GM18511 (cell line): ENCODE results near the gene INPP5F.
"Not testable (repeated sequence)": the region's sequence is repeated elsewhere in the genome, so short reads cannot be mapped to it uniquely, and the experiment has no call there.

Experiments used
- ATAC-seq: cut with Tn5 transposase; IDR thresholded peaks from one replicate; pipeline ENCODE4 v1.9.1; 2021; ENCODE audit warnings: mild to moderate bottlenecking, moderate library complexity; ENCODE audit not compliant: unreplicated experiment

INPP5F gene

GRCh38 chr10:119772334-119772733 is 46.5 kb downstream of the INPP5F start:
- ATAC-seq: no peak

GRCh38 chr10:119773041-119773440 is 47.2 kb downstream of the INPP5F start:
- not testable (repeated sequence) for ATAC-seq

GRCh38 chr10:119775529-119775928 is 49.7 kb downstream of the INPP5F start:
- no peak for ATAC-seq

- no peak for ATAC-seq
Observed at GRCh38 chr10:119776536-119776935, 50.7 kb downstream of the INPP5F start.

GRCh38 chr10:119777686-119778085 is 51.8 kb downstream of the INPP5F start:
- ATAC-seq: no peak

GRCh38 chr10:119778776-119779445 is 53.1 kb downstream of the INPP5F start:
- ATAC-seq: no peak

GRCh38 chr10:119780879-119781480 is 55.1 kb downstream of the INPP5F start:
- no peak for ATAC-seq

- ATAC-seq: no peak
Observed at GRCh38 chr10:119781498-119781897, 55.6 kb downstream of the INPP5F start.

- no peak for ATAC-seq
Observed at GRCh38 chr10:119782981-119783664, 57.3 kb downstream of the INPP5F start.

GRCh38 chr10:119783665-119784027 is 57.8 kb downstream of the INPP5F start:
- ATAC-seq: no peak

- ATAC-seq: peak; percentile 71
Observed at GRCh38 chr10:119784340-119785067, 58.7 kb downstream of the INPP5F start.

- ATAC-seq: no peak
Observed at GRCh38 chr10:119786117-119786769, 60.4 kb downstream of the INPP5F start.

GRCh38 chr10:119795101-119795500 is 69.3 kb downstream of the INPP5F start:
- ATAC-seq: not testable (repeated sequence)

- no peak for ATAC-seq
Observed at GRCh38 chr10:119796039-119796438, 70.2 kb downstream of the INPP5F start.

GRCh38 chr10:119801176-119801575 is 75.3 kb downstream of the INPP5F start:
- ATAC-seq: no peak

GRCh38 chr10:119801998-119802538 is 76.2 kb downstream of the INPP5F start:
- ATAC-seq: no peak

- no peak for ATAC-seq
Observed at GRCh38 chr10:119803264-119803663, 77.4 kb downstream of the INPP5F start.

GRCh38 chr10:119805702-119806230 is 79.9 kb downstream of the INPP5F start:
- ATAC-seq: no peak

GRCh38 chr10:119806334-119807130 is 80.7 kb downstream of the INPP5F start:
- ATAC-seq: no peak
